NCI-H2171 (cell line): ENCODE data around the gene OARD1.
A peak's percentile ranks its signal among the peaks of the same experiment; 100 is the strongest.

Experiments
- DNase-seq: peaks from one replicate; lab custom pipeline; 2025; lab: John Stamatoyannopoulos, UW

OARD1 gene

GRCh38 chr6:41047745-41048732 lies 24.1 kb downstream of the OARD1 start:
- DNase-seq: no peak

GRCh38 chr6:41047306-41047705 lies 24.9 kb downstream of the OARD1 start:
- no peak for DNase-seq

- DNase-seq: no peak
Observed at GRCh38 chr6:41046084-41046483, 26.1 kb downstream of the OARD1 start.

GRCh38 chr6:41045664-41046063 lies 26.5 kb downstream of the OARD1 start:
- DNase-seq: no peak

GRCh38 chr6:41043151-41043550 lies 29.0 kb downstream of the OARD1 start:
- no peak for DNase-seq

- no peak for DNase-seq
Observed at GRCh38 chr6:41042226-41043055, 29.7 kb downstream of the OARD1 start, which contains the start of gene TSPO2. TSPO2 (plus strand) TSS chr6:41042467; CDS start chr6:41042986, 519 bp downstream.

- DNase-seq: no peak
Observed at GRCh38 chr6:41040940-41041536, 31.1 kb downstream of the OARD1 start.

GRCh38 chr6:41040101-41040939 lies 31.8 kb downstream of the OARD1 start:
- no peak for DNase-seq

GRCh38 chr6:41039060-41039998 lies 32.8 kb downstream of the OARD1 start, which contains the start of gene UNC5CL:
UNC5CL (minus strand) TSS chr6:41039221; CDS start chr6:41035074, 4,147 bp downstream.
- peak; percentile 10 for DNase-seq

GRCh38 chr6:41038205-41038604 lies 34.0 kb downstream of the OARD1 start:
- no peak for DNase-seq

- DNase-seq: no peak
Observed at GRCh38 chr6:41037107-41037900, 34.9 kb downstream of the OARD1 start.

GRCh38 chr6:41036601-41037000 lies 35.6 kb downstream of the OARD1 start:
- DNase-seq: no peak

- no peak for DNase-seq
Observed at GRCh38 chr6:41036186-41036585, 36.0 kb downstream of the OARD1 start.

GRCh38 chr6:41033776-41034175 lies 38.4 kb downstream of the OARD1 start:
- DNase-seq: no peak

GRCh38 chr6:41032830-41033229 lies 39.3 kb downstream of the OARD1 start:
- DNase-seq: no peak

GRCh38 chr6:41028561-41029412 lies 43.4 kb downstream of the OARD1 start:
- no peak for DNase-seq

GRCh38 chr6:41027799-41028560 lies 44.2 kb downstream of the OARD1 start:
- no peak for DNase-seq

- DNase-seq: no peak
Observed at GRCh38 chr6:41027241-41027640, 44.9 kb downstream of the OARD1 start.
